Osteoblast (primary cell): ENCODE data around the gene THSD7A. TPM values are rescaled to one million over a fixed set of nuclear protein-coding genes. Genes with fewer than 3 reads are reported as not detected.

Experiments used
- DNase-seq: peaks from one replicate; pipeline ENCODE4 v3.0.0; 2011; ENCODE audit warnings: low spot score, mixed read lengths; ENCODE audit not compliant: insufficient read length; ENCODE audit errors: missing footprints
- H2AFZ ChIP-seq: 2 replicates; pipeline ENCODE4 v1.6.0; 2011; ENCODE audit warnings: mild to moderate bottlenecking, low read length
- H3K27ac ChIP-seq: 2 replicates; pipeline ENCODE4 v1.5.1; 2011; ENCODE audit warnings: mild to moderate bottlenecking, low read depth, low read length, moderate library complexity
- H3K27me3 ChIP-seq: 2 replicates; pipeline ENCODE4 v1.6.0; 2012; ENCODE audit warnings: mild to moderate bottlenecking, control low read depth, inconsistent platforms, low read length, moderate library complexity; ENCODE audit not compliant: insufficient read depth
- H3K36me3 ChIP-seq: 2 replicates; pipeline ENCODE4 v1.5.1; 2011; ENCODE audit warnings: mild to moderate bottlenecking, low read length, control low read depth, moderate library complexity; ENCODE audit not compliant: insufficient read depth
- H3K4me1 ChIP-seq: 2 replicates; pipeline ENCODE4 v1.5.1; 2011; ENCODE audit warnings: mild to moderate bottlenecking, low read length, control low read depth, moderate library complexity; ENCODE audit not compliant: insufficient read depth
- H3K4me2 ChIP-seq: 2 replicates; pipeline ENCODE4 v1.6.0; 2011; ENCODE audit warnings: mild to moderate bottlenecking, low read length; ENCODE audit not compliant: insufficient read depth
- H3K4me3 ChIP-seq: fragments of 200-600 bp; sonication (generic); 3 replicates; pipeline ENCODE4 v1.5.1; 2012; ENCODE audit warnings: mild to moderate bottlenecking, low read length, inconsistent platforms; ENCODE audit not compliant: insufficient read depth
- H3K79me2 ChIP-seq: 2 replicates; pipeline ENCODE4 v1.6.0; 2012; ENCODE audit warnings: mild to moderate bottlenecking, low read length, control low read depth, inconsistent platforms; ENCODE audit not compliant: insufficient read depth
- H3K9me3 ChIP-seq: 2 replicates; pipeline ENCODE4 v1.5.1; 2011; ENCODE audit warnings: low read depth, low read length, control low read depth
- H4K20me1 ChIP-seq: 2 replicates; pipeline ENCODE4 v1.6.0; 2012; ENCODE audit warnings: mild to moderate bottlenecking, low read length, control low read depth; ENCODE audit not compliant: insufficient read depth
- CTCF ChIP-seq: IDR thresholded peaks from 2 replicates; pipeline ENCODE4 v1.5.1; 2011; ENCODE audit warnings: mild to moderate bottlenecking, low read depth, low read length, moderate library complexity; ENCODE audit errors: extremely low read depth
- total RNA-seq: library from RNA; depleted of rRNA; stranded (reverse); fragments of >200 nt; gene quantifications from 2 replicates; pipeline ENCODE4 v1.2.3, GENCODE V29; 2012

The THSD7A gene
- total RNA-seq, 1 donor, result under 0.01 TPM

- Histone ChIP-seq H2AFZ (no peak overlapping the region), H3K79me2 (no peaks in the 10 kb centered on the region), H3K36me3 (no peaks in the 10 kb centered on the region), H3K4me2 (no peak overlapping the region), H3K9me3 (no peaks in the 10 kb centered on the region), H3K27me3 (no peaks in the 10 kb centered on the region), H3K27ac (no peak overlapping the region), H4K20me1 (no peaks in the 10 kb centered on the region), H3K4me1 (peaks cover under 1% of the 10 kb centered on the region), H3K4me3 (no peak overlapping the region)
- TF ChIP-seq CTCF, result no peak
- no peak for DNase-seq
Measured at GRCh38 chr7:11701829-11702560, 130.0 kb downstream of the THSD7A start.

- no peak for DNase-seq
- Histone ChIP-seq H2AFZ (no peak overlapping the region), H3K9me3 (no peaks in the 10 kb centered on the region), H3K27me3 (no peaks in the 10 kb centered on the region), H3K36me3 (no peaks in the 10 kb centered on the region), H3K79me2 (no peaks in the 10 kb centered on the region), H4K20me1 (no peaks in the 10 kb centered on the region), H3K4me1 (no peaks in the 10 kb centered on the region), H3K4me2 (no peak overlapping the region), H3K27ac (no peak overlapping the region), H3K4me3 (no peak overlapping the region)
- no peak for TF ChIP-seq CTCF
Measured at GRCh38 chr7:11699666-11700065, 132.3 kb downstream of the THSD7A start.

- Histone ChIP-seq H3K4me3 (no peak overlapping the region), H2AFZ (no peak overlapping the region), H3K79me2 (no peaks in the 10 kb centered on the region), H3K4me1 (no peaks in the 10 kb centered on the region), H3K27me3 (no peaks in the 10 kb centered on the region), H4K20me1 (no peaks in the 10 kb centered on the region), H3K4me2 (no peak overlapping the region), H3K9me3 (no peaks in the 10 kb centered on the region), H3K27ac (no peak overlapping the region), H3K36me3 (no peaks in the 10 kb centered on the region)
- DNase-seq, result no peak
- TF ChIP-seq CTCF, result no peak
Measured at GRCh38 chr7:11698384-11698871, 133.6 kb downstream of the THSD7A start.

- no peaks in the 10 kb centered on the region for H3K79me2 ChIP-seq
- no peaks in the 10 kb centered on the region for H3K9me3 ChIP-seq
- H3K27me3 ChIP-seq, result no peaks in the 10 kb centered on the region
- H3K4me1 ChIP-seq, result no peaks in the 10 kb centered on the region
- DNase-seq, result no peak
- no peaks in the 10 kb centered on the region for H4K20me1 ChIP-seq
- TF ChIP-seq CTCF, result no peak
- H3K27ac ChIP-seq, result no peak overlapping the region
- no peak overlapping the region for H3K4me2 ChIP-seq
- H2AFZ ChIP-seq, result no peak overlapping the region
- no peaks in the 10 kb centered on the region for H3K36me3 ChIP-seq
- H3K4me3 ChIP-seq, result no peak overlapping the region
Measured at GRCh38 chr7:11690395-11690794, 141.6 kb downstream of the THSD7A start.
